GM18517 (cell line): Measurements from ENCODE around the gene COL3A1.

Experiments used
- ATAC-seq: cut with Tn5 transposase; IDR thresholded peaks from one replicate; pipeline ENCODE4 v1.9.1; 2021; ENCODE audit warnings: mild to moderate bottlenecking, moderate library complexity; ENCODE audit not compliant: unreplicated experiment

The COL3A1 gene

DNA sequence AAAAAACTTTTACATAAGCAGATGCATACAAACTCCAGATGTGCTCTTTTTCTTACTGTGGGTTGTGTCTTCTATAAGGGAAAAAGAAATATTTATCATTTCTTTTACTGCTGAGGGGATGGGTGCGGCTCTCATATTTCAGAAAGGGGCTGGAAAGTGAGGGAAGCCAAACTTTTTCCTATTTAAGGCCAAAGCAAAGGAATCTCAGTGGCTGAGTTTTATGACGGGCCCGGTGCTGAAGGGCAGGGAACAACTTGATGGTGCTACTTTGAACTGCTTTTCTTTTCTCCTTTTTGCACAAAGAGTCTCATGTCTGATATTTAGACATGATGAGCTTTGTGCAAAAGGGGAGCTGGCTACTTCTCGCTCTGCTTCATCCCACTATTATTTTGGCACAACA, at the start of gene COL3A1:
Gene COL3A1, plus strand, starts transcription at position 210 of the 400 bp plus-strand sequence. Its CDS starts 117 bp downstream, at position 327.
- no peak for ATAC-seq

DNA sequence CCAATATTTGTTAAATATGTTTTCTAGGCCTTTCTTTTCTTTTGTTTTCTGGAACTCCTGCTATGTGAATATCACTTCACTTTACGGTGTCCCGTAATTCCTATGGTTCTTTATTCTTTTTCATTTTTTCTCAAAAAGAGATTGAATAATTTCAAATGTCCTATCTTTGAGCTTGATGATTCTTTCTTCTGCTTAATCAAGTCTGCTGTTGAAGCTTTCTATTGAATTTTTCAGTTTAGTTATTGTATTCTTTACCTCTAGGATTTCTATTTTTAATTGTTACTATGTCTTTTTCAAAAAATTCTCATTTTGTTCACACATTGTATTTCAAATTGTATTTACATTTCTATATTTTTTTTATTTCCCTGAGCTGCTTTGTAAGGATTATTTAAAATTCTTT, 45.5 kb upstream of the COL3A1 start:
- ATAC-seq, result no peak

DNA sequence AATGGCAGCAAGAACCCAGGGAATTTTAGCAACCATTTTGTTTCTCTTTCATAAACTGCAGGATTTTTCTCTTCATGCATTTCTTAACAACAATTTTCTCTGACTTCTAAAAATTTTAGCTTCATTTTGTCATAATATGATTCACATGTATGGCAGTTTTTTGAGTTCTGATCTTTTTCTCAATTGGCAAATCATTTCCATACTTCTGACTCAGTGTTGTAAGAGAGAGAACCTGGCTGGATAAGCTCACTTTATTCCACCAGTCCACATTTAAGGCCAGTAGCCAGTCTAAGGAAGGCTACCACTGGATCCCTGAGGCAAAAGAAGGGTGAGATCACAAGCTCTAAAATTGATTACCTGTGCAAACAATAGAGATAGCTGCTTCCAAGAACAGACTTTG, 42.8 kb upstream of the COL3A1 start:
- ATAC-seq, result no peak

DNA sequence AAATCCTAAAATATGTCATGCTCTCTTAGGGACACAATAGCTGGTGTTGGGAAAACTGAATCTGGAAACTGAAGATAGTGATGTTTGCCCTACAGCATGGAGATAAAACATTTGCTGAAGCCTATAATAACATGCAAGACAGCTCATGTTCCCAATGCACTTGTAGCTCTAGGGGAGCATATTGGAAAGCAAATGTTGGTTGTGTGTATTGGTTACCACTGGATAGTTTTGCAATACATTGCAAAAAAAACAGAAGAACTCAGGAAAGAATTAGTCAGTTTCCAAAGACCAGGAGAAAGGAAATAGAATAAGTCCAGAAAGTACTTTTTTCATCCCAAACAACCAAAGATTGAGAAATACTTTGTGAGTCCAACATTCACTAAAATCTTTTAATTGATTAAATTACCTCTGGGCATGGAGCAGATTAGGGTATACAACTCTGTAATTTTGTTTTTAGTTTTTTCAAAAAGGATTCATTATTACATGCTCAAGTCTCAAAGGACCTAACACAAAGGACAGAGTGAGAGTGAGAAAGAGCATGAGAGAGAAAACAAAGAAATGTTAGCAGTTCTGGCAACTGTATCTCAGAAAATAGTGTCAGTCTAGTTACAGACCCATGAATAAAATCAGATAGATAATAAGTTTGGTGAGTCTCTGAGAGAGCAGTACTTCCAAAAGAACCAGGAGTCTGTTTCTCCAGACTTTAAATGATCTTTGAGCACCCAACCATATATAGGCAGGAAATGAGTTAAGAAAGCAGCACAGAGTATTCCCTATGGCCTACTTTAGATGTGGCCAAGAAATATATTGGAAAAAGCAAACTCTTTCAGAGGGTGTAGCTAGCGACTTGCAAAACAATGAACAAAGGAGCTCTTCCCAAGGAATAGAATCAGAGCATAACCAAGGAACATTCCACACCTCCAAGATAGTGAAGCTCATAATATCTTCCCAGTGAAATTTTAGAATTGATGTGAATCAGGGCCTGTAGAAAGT, 36.6 kb upstream of the COL3A1 start:
- ATAC-seq, result no peak

DNA sequence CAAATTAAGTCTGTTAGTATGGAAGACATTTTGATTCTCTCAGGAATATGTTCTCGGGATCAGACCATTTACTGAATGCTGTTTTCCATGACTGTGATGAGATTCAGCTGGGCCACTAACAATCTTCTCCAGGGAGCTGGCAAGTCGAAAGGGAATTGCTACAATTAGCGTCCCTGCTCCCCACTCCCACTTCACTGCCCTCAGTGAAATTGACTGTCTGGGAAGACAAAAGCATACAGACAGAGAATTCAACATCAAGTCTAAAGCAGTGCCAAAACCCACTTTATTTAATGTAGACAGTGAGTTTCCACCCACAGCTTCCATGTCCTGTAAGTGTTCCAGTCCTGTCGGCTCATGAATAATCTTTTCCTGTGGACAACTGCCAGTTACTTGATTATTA, 34.0 kb upstream of the COL3A1 start:
- no peak for ATAC-seq

DNA sequence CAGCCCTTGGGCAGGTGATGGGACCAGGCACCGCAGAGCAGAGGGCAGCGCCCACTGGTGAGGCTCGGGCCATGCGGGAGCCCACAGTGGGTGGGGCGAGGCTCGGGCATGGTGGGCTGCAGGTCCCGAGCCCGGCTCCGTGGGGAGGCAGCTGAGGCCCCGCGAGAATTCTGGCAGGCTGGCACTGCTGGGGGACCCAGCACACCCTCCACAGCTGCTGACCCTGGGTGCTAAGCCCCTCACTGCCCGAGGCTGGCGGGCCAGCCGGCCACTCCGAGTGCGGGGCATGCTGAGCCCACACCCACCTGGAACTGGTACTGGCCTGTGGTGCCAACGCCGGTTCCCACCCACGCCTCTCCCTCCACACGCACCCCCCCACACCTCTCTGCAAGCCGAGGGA, 29.7 kb upstream of the COL3A1 start:
- no peak for ATAC-seq

DNA sequence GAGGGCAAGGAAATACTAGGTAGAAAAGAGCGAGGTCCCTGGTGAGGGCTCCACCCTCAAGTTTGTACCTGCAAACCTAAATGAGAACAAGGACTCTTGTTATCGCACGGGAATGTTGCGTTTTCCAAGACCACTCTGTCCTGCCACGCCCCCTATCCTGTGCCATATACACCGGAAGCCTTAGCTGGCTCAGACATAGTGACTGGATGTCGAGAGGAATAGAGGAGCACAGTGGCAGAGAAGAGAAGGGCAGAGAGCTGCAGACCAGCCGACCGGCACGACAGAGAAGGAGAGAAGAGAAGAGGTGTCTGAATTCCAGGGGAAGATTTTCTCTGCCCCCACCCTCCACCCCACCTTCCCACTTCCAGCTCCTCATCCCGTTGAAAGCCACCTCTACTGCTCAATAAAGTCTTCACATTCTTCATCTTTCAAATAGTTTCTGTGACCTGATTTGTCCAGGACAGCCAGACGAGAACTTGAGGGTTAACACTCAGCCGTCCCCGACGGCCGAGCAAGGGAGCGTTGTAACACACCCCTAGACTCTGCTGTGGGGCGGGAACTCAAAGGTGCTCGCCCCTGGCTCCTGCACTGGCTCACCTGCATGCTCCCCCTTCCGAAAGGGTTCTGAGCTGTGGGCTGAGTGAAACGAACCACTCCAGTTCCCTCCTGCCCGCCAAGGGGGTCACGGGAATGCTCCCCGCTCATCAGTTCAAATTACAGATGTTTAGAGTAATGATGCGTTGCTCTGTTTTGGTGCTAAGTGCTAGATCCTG, 24.9 kb upstream of the COL3A1 start:
- ATAC-seq, result no peak

DNA sequence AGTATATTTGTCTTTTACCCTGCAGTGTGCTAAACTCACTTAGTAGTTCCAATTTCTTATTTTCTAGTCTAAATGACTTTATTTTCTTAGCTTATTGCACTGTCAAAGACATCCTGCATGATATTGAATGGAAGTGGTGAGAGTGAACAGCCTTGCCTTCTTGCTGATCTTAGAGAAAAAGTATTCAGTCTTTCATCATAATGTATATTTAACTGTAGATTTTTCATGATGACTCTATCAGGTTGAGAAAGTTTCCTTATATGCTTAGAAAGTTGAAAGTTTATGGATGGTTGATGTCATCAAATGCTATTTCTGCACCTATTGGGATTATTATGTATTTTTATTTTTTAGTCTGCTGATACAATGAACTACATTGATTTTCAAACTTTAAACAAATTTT, 21.3 kb upstream of the COL3A1 start:
- ATAC-seq, result no peak

DNA sequence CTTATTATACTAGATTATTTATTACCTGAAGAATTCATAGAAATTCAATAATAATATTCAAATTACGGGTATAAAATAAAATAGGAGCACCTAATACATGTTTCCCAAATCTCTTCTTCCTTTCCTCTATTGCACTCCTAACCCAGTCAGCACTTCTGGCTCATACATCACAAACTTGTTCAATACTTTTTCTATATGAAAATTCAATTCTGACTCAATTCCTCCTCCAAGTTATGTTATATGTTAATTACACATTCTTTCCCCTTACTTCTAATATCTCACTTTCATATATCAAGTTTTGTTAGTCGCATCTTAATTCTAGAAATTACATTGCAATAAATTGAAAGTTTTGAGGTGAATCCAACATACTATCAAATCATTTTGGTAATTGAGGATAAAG, 17.9 kb upstream of the COL3A1 start:
- no peak for ATAC-seq

DNA sequence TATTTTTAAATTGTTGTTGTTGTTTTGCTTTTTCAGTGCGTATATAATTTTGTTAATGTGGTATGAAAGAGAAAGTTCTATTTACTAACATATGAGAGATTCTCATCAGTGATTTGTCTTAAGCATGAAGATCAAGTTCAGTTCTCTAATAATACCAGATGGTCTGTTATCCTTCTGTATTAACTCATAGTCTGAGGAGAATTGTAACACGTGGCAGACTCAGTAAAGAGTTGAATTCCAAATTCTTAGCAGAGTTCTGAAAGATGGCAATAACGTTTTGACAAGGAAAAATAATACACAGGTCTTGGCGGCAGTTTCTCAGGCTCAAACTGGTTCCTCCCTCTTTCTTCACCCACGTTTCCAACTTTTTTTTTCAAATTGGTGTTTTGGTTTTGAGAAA, 17.2 kb upstream of the COL3A1 start:
- no peak for ATAC-seq

DNA sequence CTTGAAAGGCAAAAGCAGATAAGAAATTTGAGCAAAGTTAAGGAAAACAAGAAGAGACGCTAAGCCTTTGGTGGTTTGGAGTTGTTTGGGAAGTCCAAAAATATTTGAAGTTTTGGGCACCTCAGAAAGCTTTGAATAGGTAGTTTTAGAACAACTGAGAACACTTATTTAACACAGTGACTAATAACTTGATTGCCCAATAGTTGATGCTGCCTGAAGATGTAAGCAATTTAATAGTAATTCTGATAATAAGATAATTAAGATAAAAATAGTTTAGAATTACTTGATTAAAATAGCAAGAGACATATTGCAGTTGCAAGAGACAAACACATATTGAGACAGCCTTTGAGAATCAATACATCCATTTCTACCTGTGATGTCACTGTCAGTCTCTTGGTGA, 16.5 kb upstream of the COL3A1 start:
- ATAC-seq, result no peak

DNA sequence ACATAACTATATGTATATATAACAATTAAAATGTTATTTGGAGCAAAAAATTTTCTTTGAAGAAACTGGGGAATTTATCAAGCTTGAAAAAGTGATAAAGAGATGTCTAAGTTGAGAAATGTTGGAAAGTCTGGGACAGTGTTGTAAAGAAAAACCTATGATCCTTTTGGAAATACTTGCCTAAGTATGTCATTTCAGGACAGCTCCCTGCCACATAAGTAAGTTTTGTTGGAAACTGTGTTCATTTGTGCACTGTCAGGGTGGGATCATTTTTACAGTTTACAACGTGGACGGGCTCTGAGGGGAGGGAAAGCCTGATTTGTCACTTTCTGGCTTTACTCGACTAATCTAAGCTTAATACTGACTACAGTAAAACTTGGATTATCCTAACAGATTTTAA, 10.4 kb upstream of the COL3A1 start:
- ATAC-seq, result no peak

DNA sequence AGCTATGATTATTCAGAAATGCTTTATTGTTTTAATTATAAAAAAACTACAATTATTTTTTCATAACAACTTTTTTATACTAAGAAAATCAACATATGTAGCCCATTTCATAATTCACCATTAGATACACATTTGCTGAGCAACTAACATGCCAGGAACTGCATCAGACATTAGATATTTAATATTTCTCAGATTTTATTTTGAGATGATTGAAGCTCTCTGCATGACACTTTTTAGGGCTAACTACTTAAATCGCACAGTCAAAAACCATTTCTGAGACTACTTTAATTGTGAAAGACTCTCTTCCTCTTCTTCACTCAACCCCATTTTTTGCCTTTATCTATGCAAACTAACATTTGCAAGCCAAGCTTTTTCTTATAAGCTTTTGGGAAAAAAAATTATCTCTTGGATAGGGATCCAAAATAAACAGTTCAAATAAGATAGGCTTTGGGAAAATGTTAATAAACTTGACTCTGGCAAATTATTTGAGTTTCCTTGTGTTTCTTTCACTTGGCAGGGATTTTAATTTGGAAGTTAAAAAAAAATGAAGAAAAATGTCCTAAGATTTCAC, 9.1 kb upstream of the COL3A1 start:
- ATAC-seq, result no peak

DNA sequence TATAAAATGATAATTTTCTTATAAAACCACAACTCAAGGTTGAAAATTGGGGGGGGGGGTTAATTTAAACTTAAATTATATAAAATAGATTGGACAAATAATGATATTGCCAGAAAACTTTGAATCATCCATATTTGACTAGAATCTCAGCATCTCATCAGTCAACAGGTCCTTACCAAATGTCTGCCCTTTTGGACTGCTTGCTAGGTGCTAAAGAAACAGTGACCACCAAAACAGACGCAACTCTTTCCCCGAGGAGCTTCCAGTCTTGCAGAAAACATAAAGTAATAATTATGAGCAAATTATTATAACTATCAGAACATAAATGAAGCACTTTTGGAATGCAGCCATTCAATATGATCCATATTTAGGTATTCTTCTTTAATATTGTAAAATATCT, 8.6 kb upstream of the COL3A1 start:
- ATAC-seq, result no peak

DNA sequence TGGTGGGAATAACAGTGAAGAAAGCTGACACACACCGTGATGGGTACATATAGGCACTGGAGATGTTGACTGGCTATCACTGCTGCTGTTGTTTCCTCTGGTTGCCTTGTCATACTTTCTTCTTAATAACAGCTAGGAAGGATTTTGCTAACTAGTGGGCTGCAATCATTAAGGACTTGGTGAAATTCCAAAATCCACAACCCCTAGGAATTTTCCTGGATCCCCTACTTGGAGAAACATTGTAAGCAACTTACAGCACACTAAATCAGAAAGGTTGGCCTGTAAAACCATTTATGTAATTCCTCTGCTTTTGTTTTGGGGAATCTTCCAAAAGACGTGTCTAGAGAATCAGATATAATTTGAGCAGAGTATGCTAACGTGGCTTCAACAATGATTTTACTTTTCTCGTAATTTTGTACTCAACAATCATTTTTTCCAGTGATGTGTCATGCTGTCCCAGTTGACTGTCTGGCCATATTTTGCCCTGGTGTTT, 8.0 kb upstream of the COL3A1 start:
- no peak for ATAC-seq

DNA sequence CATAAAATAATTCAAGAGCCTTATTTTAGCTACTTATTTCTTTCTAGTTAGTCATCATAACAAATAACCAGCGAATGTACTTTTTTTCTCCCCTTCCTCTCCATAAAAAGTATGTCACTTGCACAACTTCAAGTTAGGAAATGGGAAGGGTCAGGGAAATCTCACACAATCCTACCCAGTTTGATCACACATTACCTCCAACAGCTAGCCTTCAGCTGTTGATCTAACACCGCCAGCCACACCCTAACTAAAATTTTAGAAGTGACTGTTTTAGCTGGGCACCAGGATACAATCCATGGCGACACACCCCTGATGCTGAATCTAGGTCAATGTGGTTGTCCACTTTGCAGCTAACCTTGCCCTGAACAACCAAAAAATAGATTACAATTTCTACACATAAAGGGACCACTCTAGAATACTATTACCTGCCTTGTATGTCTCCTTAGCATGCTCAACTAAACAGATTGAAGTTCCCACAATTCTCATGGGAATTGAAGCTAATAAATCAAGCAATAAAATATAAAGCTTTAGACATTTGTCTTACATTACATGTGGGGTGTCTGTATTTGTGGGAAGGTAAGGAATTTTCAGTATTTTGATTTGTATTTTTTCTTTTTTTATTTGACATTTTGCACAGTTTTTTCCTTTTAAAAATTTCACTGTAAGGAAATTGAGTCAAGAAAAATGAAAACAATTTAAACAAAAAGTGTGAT, 7.3 kb upstream of the COL3A1 start:
- no peak for ATAC-seq

DNA sequence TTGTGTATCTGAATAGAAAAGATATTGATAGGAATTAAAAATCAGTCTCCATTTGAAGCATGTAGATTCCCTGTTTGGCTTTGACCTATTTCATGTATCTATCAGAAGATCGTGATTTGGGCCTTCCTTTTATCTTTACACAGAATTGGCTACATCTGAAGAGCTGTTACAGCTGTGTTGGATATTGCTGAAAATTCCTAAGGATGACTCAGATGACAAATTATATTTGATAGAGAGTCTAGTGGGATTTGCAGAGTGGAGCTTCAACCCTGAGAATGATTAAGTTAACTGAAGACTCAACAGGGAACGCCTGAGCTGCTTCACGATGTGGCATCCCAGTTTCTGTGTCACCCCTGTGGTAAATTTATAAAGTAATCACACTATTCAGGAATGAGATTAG, 4.9 kb upstream of the COL3A1 start:
- ATAC-seq, result no peak

DNA sequence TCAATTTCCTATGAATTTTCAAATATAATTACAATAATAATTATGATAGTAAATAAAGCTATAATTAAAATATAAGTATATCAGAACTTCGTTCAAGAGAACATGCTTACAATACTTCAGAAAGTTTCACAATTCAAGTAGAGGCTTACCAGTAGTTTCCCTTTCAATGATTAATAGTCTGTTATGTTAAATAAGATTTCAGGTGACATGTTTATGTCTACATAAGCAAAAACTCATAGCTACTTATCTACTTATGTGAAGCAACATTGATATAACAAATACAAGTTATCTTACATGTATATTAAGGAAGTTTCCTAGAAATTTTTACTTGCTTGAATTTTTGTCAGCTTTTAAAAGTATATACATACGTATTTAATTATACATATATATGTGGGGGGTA, 4.5 kb upstream of the COL3A1 start:
- no peak for ATAC-seq

DNA sequence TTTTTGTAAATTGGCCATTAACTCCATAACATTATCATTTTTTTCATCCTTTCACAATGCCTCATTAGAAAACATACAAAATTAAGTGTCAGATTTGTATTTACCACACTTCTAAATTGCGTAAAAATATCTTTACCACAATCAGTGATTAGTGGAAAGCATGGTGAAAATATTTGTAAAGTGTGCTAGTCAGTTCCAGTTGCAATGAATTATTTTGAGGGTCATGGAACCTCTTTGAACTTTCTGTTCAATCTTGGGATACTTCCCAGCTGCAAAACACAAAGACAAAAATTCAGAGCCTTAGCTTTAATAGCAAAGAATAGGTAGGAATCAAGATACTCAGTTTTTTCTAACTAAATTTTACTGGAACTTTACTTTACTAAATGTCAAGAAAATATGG, 4.0 kb upstream of the COL3A1 start:
- no peak for ATAC-seq

DNA sequence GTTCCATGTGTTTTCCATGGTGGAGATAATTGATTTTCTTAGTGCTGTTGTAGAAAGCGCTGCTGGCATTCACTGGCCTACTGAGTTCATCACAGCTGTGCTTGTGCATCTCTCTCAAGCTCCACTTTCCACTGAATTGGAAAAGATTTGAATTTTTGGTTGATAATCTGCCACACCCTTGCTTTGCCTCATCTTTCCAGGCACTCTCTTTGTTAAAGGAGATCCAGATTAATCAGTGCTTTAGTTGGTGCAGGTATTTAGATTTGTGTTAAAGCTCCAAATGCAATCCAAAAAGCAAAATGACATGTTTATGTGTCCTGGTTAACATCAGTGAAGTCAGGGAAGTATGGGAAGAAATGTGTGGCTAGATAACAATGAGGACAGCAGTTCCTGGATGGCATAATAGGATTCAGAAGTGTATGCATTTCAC, 2.7 kb upstream of the COL3A1 start:
- ATAC-seq, result no peak

DNA sequence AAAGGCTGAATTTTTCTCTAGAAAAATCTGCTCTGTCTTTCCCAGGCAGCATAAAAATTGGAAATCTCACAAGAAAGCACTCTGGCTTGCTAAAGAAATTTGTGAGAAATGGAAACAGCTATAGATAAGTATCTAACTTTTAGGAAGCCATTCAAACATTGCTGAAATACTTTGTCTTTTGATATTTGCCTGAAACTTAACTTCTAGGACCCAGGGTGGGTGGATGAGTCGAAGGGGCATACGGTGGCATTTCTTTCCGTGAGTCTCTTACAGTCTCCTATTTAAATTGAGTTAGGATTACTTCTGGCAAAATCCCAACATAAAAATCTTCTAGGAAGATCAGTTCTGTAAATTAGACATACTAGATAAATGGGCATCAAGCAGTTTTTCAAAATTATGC, 532 bp upstream of the COL3A1 start:
- no peak for ATAC-seq
